ENCODE measurements around the gene BTBD19. TPM values are rescaled to one million over a fixed set of nuclear protein-coding genes. Genes with fewer than 3 reads are reported as not detected.
"Not testable (repeated sequence)": the region's sequence is repeated elsewhere in the genome, so short reads cannot be mapped to it uniquely, and the experiment has no call there.

Gene BTBD19
- polyA plus RNA-seq, 1 of the 3 experiments (the other 2 are of a cell fraction), result 36.9 TPM

GRCh38 chr1:44835738-44836675 lies 27.7 kb downstream of the BTBD19 start (continued):
- TF ChIP-seq MXI1 (IDR thresholded peaks at IDR 0.05; ENCODE audit: low read depth, low read length) (peak; percentile 58; the same call in 1 of the 2 replicates), GABPA (IDR thresholded peaks at IDR 0.05; ENCODE audit: low read depth) (no peak), POLR2AphosphoS5 (IDR thresholded peaks at IDR 0.05; ENCODE audit: low read depth, low read length) (no peak), TAF1 (IDR thresholded peaks at IDR 0.05; ENCODE audit: borderline replicate concordance, low read depth, low read length) (no peak), MAX (IDR thresholded peaks at IDR 0.05; ENCODE audit: low read depth) (no peak), FOSL2 (IDR thresholded peaks at IDR 0.05; ENCODE audit: borderline replicate concordance, low read depth) (no peak), TCF12 (IDR thresholded peaks at IDR 0.05) (no peak; the same call in 1 of the 2 replicates), USF1 (IDR thresholded peaks at IDR 0.05; ENCODE audit: borderline replicate concordance, low read depth) (no peak), SMC3 (IDR thresholded peaks at IDR 0.05; ENCODE audit: low read depth, low read length) (peak; percentile 91), RXRA (IDR thresholded peaks at IDR 0.05; ENCODE audit: borderline replicate concordance, low read depth) (no peak), YY1 (IDR thresholded peaks at IDR 0.05; ENCODE audit: low read depth) (no peak), FOXM1 (IDR thresholded peaks at IDR 0.05; ENCODE audit: low read depth) (no peak), RFX5 (IDR thresholded peaks at IDR 0.05; ENCODE audit: low read length) (no peak), JUND (IDR thresholded peaks at IDR 0.05) (no peak), ELF1 (IDR thresholded peaks at IDR 0.05) (no peak), IRF3 (IDR thresholded peaks at IDR 0.05; ENCODE audit: low read depth, low read length) (no peak), MEF2A (IDR thresholded peaks at IDR 0.05; ENCODE audit: borderline replicate concordance, low read depth) (no peak), EP300 (IDR thresholded peaks at IDR 0.05; ENCODE audit: borderline replicate concordance in 1 of 2, low read depth in 1 of 2, low read length in 1 of 2) (no peak), NFIC (IDR thresholded peaks at IDR 0.05; ENCODE audit: borderline replicate concordance) (no peak), SIN3A (IDR thresholded peaks at IDR 0.05; ENCODE audit: borderline replicate concordance, low read depth, low read length) (no peak)

- H3K9me2 ChIP-seq; H3K4me2 ChIP-seq; H3F3A ChIP-seq (replicated peaks; ENCODE audit: insufficient read depth); H3K27ac ChIP-seq (ENCODE audit: low read depth in 2 of 2, low read length in 1 of 2); H3K4me1 ChIP-seq (ENCODE audit: control insufficient read depth in 1 of 2, insufficient read depth in 2 of 2, low read depth in 1 of 2, low read length in 1 of 2); POLR2A ChIA-PET; H3K27me3 ChIP-seq (ENCODE audit: insufficient read depth); DNase-seq; H3K79me2 ChIP-seq (ENCODE audit: insufficient read depth); H3K4me3 ChIP-seq (ENCODE audit: low read depth in 2 of 2, low read length in 1 of 2); H4K20me1 ChIP-seq (ENCODE audit: insufficient read depth); H3K9me3 ChIP-seq; H3K36me3 ChIP-seq (replicated peaks in 1 of 2; ENCODE audit: control insufficient read depth in 1 of 2, insufficient read depth in 2 of 2, low read length in 1 of 2); H2AFZ ChIP-seq (ENCODE audit: low read depth); H3K9ac ChIP-seq: not testable (repeated sequence)
- CTCF ChIA-PET, result interaction anchor here (1.7 kb wide), 1 partner anchor 176 kb away, joined by 4 read pairs; no protein-coding TSS in a partner anchor
- 89% methylated on average over 8 of the region's 11 CpGs for WGBS (ENCODE audit: low lambda C conversion rate)
Observed at GRCh38 chr1:44838294-44838693, 30.0 kb downstream of the BTBD19 start.

Data from SK-N-SH (cell line).